ENCODE results near the gene METTL1.

The METTL1 gene

DNA sequence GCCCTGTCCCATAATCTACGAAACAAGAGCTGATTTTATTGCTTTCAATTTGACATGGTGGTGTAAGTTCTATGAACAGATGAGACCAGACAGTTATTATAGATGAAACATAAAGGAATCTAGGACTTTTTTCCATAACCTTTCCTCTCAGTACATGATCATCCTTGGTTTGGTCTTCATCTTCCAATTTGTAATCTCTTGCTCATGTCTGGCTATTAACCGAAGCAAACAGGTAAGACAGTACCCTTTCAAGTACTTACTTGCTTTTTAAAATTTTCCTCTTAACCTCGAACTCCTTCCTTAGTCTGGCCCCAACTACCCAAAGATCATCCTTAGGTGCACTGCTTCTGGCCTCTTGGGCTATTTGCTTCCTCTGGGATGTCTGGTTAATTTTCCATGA is 25.9 kb downstream of the METTL1 start:
- H3K9ac ChIP-seq (ENCODE audit: low read depth in 1 of 2, low read length in 2 of 2) = no peak overlapping the region
- peaks cover 13 to 23% of the 10 kb centered on the region in 2 donors for H3K4me1 ChIP-seq (ENCODE audit: control insufficient read depth in 1 of 2, insufficient read depth in 2 of 2, low read length in 2 of 2)
- no peak overlapping the region for H3K27ac ChIP-seq (ENCODE audit: low read depth, low read length)
- H3K36me3 ChIP-seq (ENCODE audit: control insufficient read depth in 1 of 2, insufficient read depth in 2 of 2, low read length in 2 of 2) = peaks cover 0 to 37% of the 10 kb centered on the region in 2 donors
- H3K9me3 ChIP-seq (ENCODE audit: control insufficient read depth in 1 of 2, low read length in 2 of 2) = no peaks in the 10 kb centered on the region
- peaks cover 1 to 9% of the 10 kb centered on the region in 2 donors for H3K27me3 ChIP-seq (ENCODE audit: control insufficient read depth in 1 of 2, insufficient read depth in 2 of 2, low read length in 2 of 2)
- H3K4me3 ChIP-seq (ENCODE audit: low read depth in 1 of 2, low read length in 2 of 2) = peak overlapping the region; percentile 96 to 98

GRCh38 chr12:57745485-57745881 is 26.4 kb downstream of the METTL1 start:
- peaks cover 7 to 13% of the 10 kb centered on the region in 2 donors for H3K27me3 ChIP-seq (ENCODE audit: control insufficient read depth in 1 of 2, insufficient read depth in 2 of 2, low read length in 2 of 2)

DNA sequence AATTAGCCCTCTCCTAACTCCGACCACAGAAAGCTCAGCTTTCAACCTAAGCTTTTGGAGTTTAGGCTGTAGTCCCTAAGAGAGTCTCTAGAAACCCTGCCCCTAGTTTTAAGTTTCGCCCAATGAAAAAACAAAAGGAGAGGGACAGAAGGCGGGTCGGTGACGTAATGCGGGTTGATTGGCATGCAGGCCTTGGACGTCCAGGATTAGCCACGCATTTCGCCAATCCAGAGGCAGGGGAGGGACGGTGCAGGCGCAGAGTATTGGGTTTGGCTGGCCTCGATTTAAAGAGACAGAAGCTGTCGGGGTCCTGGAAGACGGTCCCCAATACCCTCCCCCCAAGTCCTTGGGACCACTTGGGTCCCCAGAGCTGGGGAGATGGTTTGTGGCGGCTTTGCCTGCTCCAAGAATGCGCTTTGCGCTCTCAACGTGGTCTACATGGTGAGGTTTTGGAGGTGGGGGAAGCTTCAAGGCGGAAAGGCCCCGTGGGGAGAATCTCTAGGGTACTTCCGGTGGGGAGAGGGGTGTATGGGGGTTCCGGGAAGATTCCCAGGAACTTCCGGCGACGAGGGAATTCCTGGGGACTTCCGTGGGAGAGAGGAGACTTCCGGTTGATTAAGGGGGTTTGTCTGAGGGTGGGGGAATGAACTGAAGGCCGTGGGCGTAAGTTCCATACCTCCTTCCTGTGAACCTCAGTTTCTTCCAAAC is 27.0 kb downstream of the METTL1 start, which contains the start of gene TSPAN31:
Gene TSPAN31 (plus strand): TSS at position 263 of the 708 bp plus-strand sequence. CDS start 116 bp downstream, at position 379.
- Histone ChIP-seq H3K9ac (ENCODE audit: low read depth in 1 of 2, low read length in 2 of 2) (peak within 1 kb of the TSS; percentile 92 to 99), H3K9me3 (ENCODE audit: control insufficient read depth in 1 of 2, low read length in 2 of 2) (no peaks in the 10 kb centered on the region), H3K27me3 (ENCODE audit: control insufficient read depth in 1 of 2, insufficient read depth in 2 of 2, low read length in 2 of 2) (peaks cover 7 to 17% of the 10 kb centered on the region in 2 donors), H3K4me1 (ENCODE audit: control insufficient read depth in 1 of 2, insufficient read depth in 2 of 2, low read length in 2 of 2) (peaks cover 10 to 28% of the 10 kb centered on the region in 2 donors), H3K27ac (ENCODE audit: low read depth, low read length) (peak within 1 kb of the TSS; percentile 89), H3K4me3 (ENCODE audit: low read depth in 1 of 2, low read length in 2 of 2) (peak within 1 kb of the TSS; percentile 96 to 98), H3K36me3 (ENCODE audit: control insufficient read depth in 1 of 2, insufficient read depth in 2 of 2, low read length in 2 of 2) (peaks cover 0 to 33% of the 10 kb centered on the region in 2 donors)

More at GRCh38 chr12:57745485-57745881, 26.4 kb downstream of the METTL1 start:
- H3K9ac ChIP-seq (ENCODE audit: low read depth in 1 of 2, low read length in 2 of 2) = peak overlapping the region; percentile 92 to 99
- H3K27ac ChIP-seq (ENCODE audit: low read depth, low read length) = peak overlapping the region; percentile 89
- H3K4me3 ChIP-seq (ENCODE audit: low read depth in 1 of 2, low read length in 2 of 2) = peak overlapping the region; percentile 96 to 98
- H3K4me1 ChIP-seq (ENCODE audit: control insufficient read depth in 1 of 2, insufficient read depth in 2 of 2, low read length in 2 of 2) = peaks cover 10 to 25% of the 10 kb centered on the region in 2 donors
- peaks cover 0 to 37% of the 10 kb centered on the region in 2 donors for H3K36me3 ChIP-seq (ENCODE audit: control insufficient read depth in 1 of 2, insufficient read depth in 2 of 2, low read length in 2 of 2)
- no peaks in the 10 kb centered on the region for H3K9me3 ChIP-seq (ENCODE audit: control insufficient read depth in 1 of 2, low read length in 2 of 2)

- Histone ChIP-seq H3K9me3 (ENCODE audit: control insufficient read depth in 1 of 2, low read length in 2 of 2) (no peaks in the 10 kb centered on the region), H3K4me1 (ENCODE audit: control insufficient read depth in 1 of 2, insufficient read depth in 2 of 2, low read length in 2 of 2) (peaks cover 10 to 32% of the 10 kb centered on the region in 2 donors), H3K27ac (ENCODE audit: low read depth, low read length) (peak overlapping the region; percentile 89), H3K36me3 (ENCODE audit: control insufficient read depth in 1 of 2, insufficient read depth in 2 of 2, low read length in 2 of 2) (peaks cover 0 to 28% of the 10 kb centered on the region in 2 donors), H3K4me3 (ENCODE audit: low read depth in 1 of 2, low read length in 2 of 2) (peak overlapping the region; percentile 96 to 98), H3K9ac (ENCODE audit: low read depth in 1 of 2, low read length in 2 of 2) (peak overlapping the region; percentile 92 to 99), H3K27me3 (ENCODE audit: control insufficient read depth in 1 of 2, insufficient read depth in 2 of 2, low read length in 2 of 2) (peaks cover 10 to 23% of the 10 kb centered on the region in 2 donors)
Observed at GRCh38 chr12:57744194-57744776, 27.6 kb downstream of the METTL1 start.

DNA sequence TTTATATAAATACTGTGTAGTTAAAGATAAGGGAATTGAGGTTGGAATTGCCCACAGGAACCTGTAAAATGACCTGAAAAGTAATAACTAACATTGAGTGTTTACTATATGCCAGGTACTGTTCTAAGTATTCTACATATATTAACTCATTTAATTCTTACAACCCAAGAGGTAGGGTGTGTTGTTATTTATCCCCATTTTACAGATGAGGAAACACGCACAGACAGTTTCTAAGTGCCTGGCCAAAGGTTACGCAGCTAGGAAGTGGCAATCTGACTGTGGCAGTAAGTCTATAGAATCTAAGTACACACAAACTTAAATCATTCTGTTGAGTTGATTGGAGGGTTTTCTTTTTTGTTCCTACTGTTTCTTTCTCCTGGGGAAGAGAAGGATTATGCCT is 28.1 kb downstream of the METTL1 start:
- H3K4me3 ChIP-seq (ENCODE audit: low read depth in 1 of 2, low read length in 2 of 2) = no peak overlapping the region
- peaks cover 15 to 27% of the 10 kb centered on the region in 2 donors for H3K27me3 ChIP-seq (ENCODE audit: control insufficient read depth in 1 of 2, insufficient read depth in 2 of 2, low read length in 2 of 2)
- H3K9ac ChIP-seq (ENCODE audit: low read depth in 1 of 2, low read length in 2 of 2) = no peak overlapping the region
- H3K9me3 ChIP-seq (ENCODE audit: control insufficient read depth in 1 of 2, low read length in 2 of 2) = no peaks in the 10 kb centered on the region
- H3K36me3 ChIP-seq (ENCODE audit: control insufficient read depth in 1 of 2, insufficient read depth in 2 of 2, low read length in 2 of 2) = peaks cover 0 to 23% of the 10 kb centered on the region in 2 donors
- H3K27ac ChIP-seq (ENCODE audit: low read depth, low read length) = no peak overlapping the region
- H3K4me1 ChIP-seq (ENCODE audit: control insufficient read depth in 1 of 2, insufficient read depth in 2 of 2, low read length in 2 of 2) = peaks cover 10 to 36% of the 10 kb centered on the region in 2 donors

GRCh38 chr12:57741844-57742738 is 29.8 kb downstream of the METTL1 start:
- Histone ChIP-seq H3K27me3 (ENCODE audit: control insufficient read depth in 1 of 2, insufficient read depth in 2 of 2, low read length in 2 of 2) (peaks cover 18 to 33% of the 10 kb centered on the region in 2 donors), H3K27ac (ENCODE audit: low read depth, low read length) (no peak overlapping the region), H3K9me3 (ENCODE audit: control insufficient read depth in 1 of 2, low read length in 2 of 2) (no peaks in the 10 kb centered on the region), H3K9ac (ENCODE audit: low read depth in 1 of 2, low read length in 2 of 2) (peak overlapping the region in 1 of 2 donors; percentile 57), H3K36me3 (ENCODE audit: control insufficient read depth in 1 of 2, insufficient read depth in 2 of 2, low read length in 2 of 2) (peaks cover 0 to 8% of the 10 kb centered on the region in 2 donors), H3K4me3 (ENCODE audit: low read depth in 1 of 2, low read length in 2 of 2) (peak overlapping the region; percentile 51 to 73), H3K4me1 (ENCODE audit: control insufficient read depth in 1 of 2, insufficient read depth in 2 of 2, low read length in 2 of 2) (peaks cover 10 to 36% of the 10 kb centered on the region in 2 donors)

- Histone ChIP-seq H3K36me3 (ENCODE audit: control insufficient read depth in 1 of 2, insufficient read depth in 2 of 2, low read length in 2 of 2) (peaks cover 0 to 2% of the 10 kb centered on the region in 2 donors), H3K4me1 (ENCODE audit: control insufficient read depth in 1 of 2, insufficient read depth in 2 of 2, low read length in 2 of 2) (peaks cover 10 to 36% of the 10 kb centered on the region in 2 donors), H3K27me3 (ENCODE audit: control insufficient read depth in 1 of 2, insufficient read depth in 2 of 2, low read length in 2 of 2) (peaks cover 25 to 40% of the 10 kb centered on the region in 2 donors), H3K27ac (ENCODE audit: low read depth, low read length) (no peak overlapping the region), H3K9me3 (ENCODE audit: control insufficient read depth in 1 of 2, low read length in 2 of 2) (no peaks in the 10 kb centered on the region), H3K4me3 (ENCODE audit: low read depth in 1 of 2, low read length in 2 of 2) (peak overlapping the region; percentile 51 to 73), H3K9ac (ENCODE audit: low read depth in 1 of 2, low read length in 2 of 2) (peak overlapping the region in 1 of 2 donors; percentile 57)
Observed at GRCh38 chr12:57741413-57741789, 30.5 kb downstream of the METTL1 start.

- Histone ChIP-seq H3K27me3 (ENCODE audit: control insufficient read depth in 1 of 2, insufficient read depth in 2 of 2, low read length in 2 of 2) (peaks cover 29 to 46% of the 10 kb centered on the region in 2 donors), H3K9me3 (ENCODE audit: control insufficient read depth in 1 of 2, low read length in 2 of 2) (no peaks in the 10 kb centered on the region), H3K27ac (ENCODE audit: low read depth, low read length) (no peak overlapping the region), H3K9ac (ENCODE audit: low read depth in 1 of 2, low read length in 2 of 2) (peak overlapping the region in 1 of 2 donors; percentile 51), H3K4me3 (ENCODE audit: low read depth in 1 of 2, low read length in 2 of 2) (peak overlapping the region; percentile 51 to 73), H3K36me3 (ENCODE audit: control insufficient read depth in 1 of 2, insufficient read depth in 2 of 2, low read length in 2 of 2) (no peaks in the 10 kb centered on the region), H3K4me1 (ENCODE audit: control insufficient read depth in 1 of 2, insufficient read depth in 2 of 2, low read length in 2 of 2) (peaks cover 10 to 35% of the 10 kb centered on the region in 2 donors)
Observed at GRCh38 chr12:57740656-57741412, 31.1 kb downstream of the METTL1 start.

DNA sequence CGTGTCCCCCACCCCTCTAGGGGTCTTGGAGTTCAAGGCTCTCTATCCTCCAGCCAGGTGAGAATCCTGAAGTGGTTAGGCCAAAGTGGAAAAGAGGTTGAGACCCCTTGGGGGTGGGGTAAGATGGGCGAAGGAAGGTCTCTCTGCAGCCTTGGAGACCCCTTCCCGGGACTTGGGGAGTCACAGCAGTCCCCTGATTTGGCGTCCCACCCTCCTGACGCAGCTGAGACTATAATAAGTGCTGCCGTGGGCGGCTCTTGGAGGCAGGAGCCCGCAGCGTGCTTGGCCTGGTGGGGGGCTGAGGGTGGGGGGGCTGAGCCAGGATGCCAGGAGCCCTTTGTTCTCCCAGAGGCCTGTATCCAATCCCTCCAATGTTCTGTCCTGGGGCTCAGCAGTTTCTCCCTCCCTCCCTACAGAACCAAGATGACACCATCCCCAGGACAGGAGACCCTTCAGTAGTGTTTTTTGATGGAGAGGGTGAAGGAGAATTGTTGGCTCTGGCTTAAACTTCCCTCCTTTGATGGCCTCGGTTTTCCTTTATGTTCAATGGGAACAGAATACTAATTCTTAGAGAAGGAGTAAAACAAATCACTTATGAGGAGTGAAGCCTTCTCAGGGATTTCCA is 31.9 kb downstream of the METTL1 start:
- Histone ChIP-seq H3K4me3 (ENCODE audit: low read depth in 1 of 2, low read length in 2 of 2) (no peak overlapping the region), H3K4me1 (ENCODE audit: control insufficient read depth in 1 of 2, insufficient read depth in 2 of 2, low read length in 2 of 2) (peaks cover 5 to 29% of the 10 kb centered on the region in 2 donors), H3K27me3 (ENCODE audit: control insufficient read depth in 1 of 2, insufficient read depth in 2 of 2, low read length in 2 of 2) (peaks cover 37 to 50% of the 10 kb centered on the region in 2 donors), H3K27ac (ENCODE audit: low read depth, low read length) (no peak overlapping the region), H3K36me3 (ENCODE audit: control insufficient read depth in 1 of 2, insufficient read depth in 2 of 2, low read length in 2 of 2) (no peaks in the 10 kb centered on the region), H3K9me3 (ENCODE audit: control insufficient read depth in 1 of 2, low read length in 2 of 2) (no peaks in the 10 kb centered on the region), H3K9ac (ENCODE audit: low read depth in 1 of 2, low read length in 2 of 2) (no peak overlapping the region)

Measured in duodenal mucosa (tissue), 2 donors.